Panc1 (cell line): ENCODE data around the gene CRABP1. TPM values are rescaled to one million over a fixed set of nuclear protein-coding genes. Genes with fewer than 3 reads are reported as not detected.

ENCODE experiments used
- ATAC-seq: fragments of 200-7000 bp; cut with Tn5 transposase; 2 replicates; pipeline ENCODE4 v1.9.1; 2020; ENCODE audit warnings: mild to moderate bottlenecking, moderate library complexity
- BruUV-seq: library from RNA; stranded (reverse); fragments of 400-500 nt; replicated peaks from 2 replicates; lab custom pipeline; 2021; lab: Mats Ljungman, UMichigan
- CTCF ChIA-PET: fragments of 300-600 bp; sonication (Branson Sonifier 250); formaldehyde crosslinking; loops from one replicate; lab custom pipeline; 2022; ENCODE audit warnings: antibody characterized with exemption; lab: Charles Lee
- POLR2A ChIA-PET: fragments of 300-600 bp; sonication (Branson Sonifier 250); formaldehyde crosslinking; loops from one replicate; lab custom pipeline; 2022; ENCODE audit warnings: antibody characterized with exemption; lab: Charles Lee
- DNase-seq: peaks from one replicate; pipeline ENCODE4 v3.0.0-alpha.2; 2010; ENCODE audit warnings: low read depth, low spot score
- H3K27ac ChIP-seq: 2 replicates; pipeline ENCODE4 v1.5.1; 2011; ENCODE audit warnings: mild to moderate bottlenecking, low read length, inconsistent platforms
- H3K27me3 ChIP-seq: fragments of 200-500 bp; sonication (Bioruptor generic); 2 replicates; pipeline ENCODE4 v1.6.0; 2014; ENCODE audit warnings: low read length, inconsistent platforms; ENCODE audit not compliant: control insufficient read depth, insufficient read depth
- H3K36me3 ChIP-seq: fragments of 200-500 bp; sonication (Bioruptor generic); 2 replicates; pipeline ENCODE4 v1.5.1; 2014; ENCODE audit warnings: inconsistent platforms, mild to moderate bottlenecking, low read length, moderate library complexity; ENCODE audit not compliant: control insufficient read depth, insufficient read depth
- H3K4me1 ChIP-seq: 2 replicates; pipeline ENCODE4 v1.5.1; 2011; ENCODE audit warnings: inconsistent platforms, mild to moderate bottlenecking, low read length, moderate library complexity; ENCODE audit not compliant: control insufficient read depth, insufficient read depth
- H3K4me3 ChIP-seq, 2 experiments: 2 replicates each; pipeline ENCODE4 v1.5.1; 2011 to 2012; ENCODE audit warnings: low read depth in 2 of 2, low read length in 2 of 2, mild to moderate bottlenecking in 2 of 2, inconsistent platforms in 1 of 2, moderate library complexity in 1 of 2
- H3K9me3 ChIP-seq: fragments of 200-500 bp; sonication (Bioruptor generic); 2 replicates; pipeline ENCODE4 v1.5.1; 2014; ENCODE audit warnings: low read depth, mild to moderate bottlenecking, inconsistent platforms, low read length, moderate library complexity; ENCODE audit not compliant: control insufficient read depth, insufficient read depth
- CTCF ChIP-seq: fragments of 450-650 bp; IDR thresholded peaks from 2 replicates; pipeline ENCODE4 v1.5.1; 2017; ENCODE audit warnings: mild to moderate bottlenecking
- POLR2AphosphoS5 ChIP-seq: IDR thresholded peaks from 2 replicates; pipeline ENCODE4 v1.6.1; 2012; ENCODE audit warnings: mild to moderate bottlenecking, low read depth, low read length, moderate library complexity
- REST ChIP-seq, 2 experiments: IDR thresholded peaks; 2 replicates each; pipeline ENCODE4 v1.6.1; 2011 to 2012; ENCODE audit warnings: low read depth in 2 of 2, control low read depth in 1 of 2, low read length in 1 of 2, mild to moderate bottlenecking in 1 of 2, moderate library complexity in 1 of 2; ENCODE audit not compliant: insufficient read depth in 1 of 2
- SIN3A ChIP-seq: IDR thresholded peaks from 2 replicates; pipeline ENCODE4 v1.6.1; 2012; ENCODE audit warnings: low read depth, mild to moderate bottlenecking, low read length, moderate library complexity, borderline replicate concordance; ENCODE audit not compliant: insufficient read depth
- TCF7L2 ChIP-seq: IDR thresholded peaks from 2 replicates; pipeline ENCODE4 v1.6.1; 2011; ENCODE audit warnings: mild to moderate bottlenecking, low read depth, low read length, inconsistent platforms
- in situ Hi-C: cut with HindIII; loops from 2 replicates; pipeline ENCODE4 v1.10.0; 2016; ENCODE audit warnings: low sequenced_read_pairs, low pct_unique_long_range_greater_than_20kb
- intact Hi-C: fragments of 100-400 bp; cut with micrococcal nuclease; formaldehyde crosslinking; loops from one replicate; pipeline ENCODE4 v1.10.0; 2022; ENCODE audit not compliant: unreplicated experiment
- total RNA-seq: library from RNA; stranded (reverse); gene quantifications from one replicate; pipeline ENCODE4 v1.2.1, GENCODE V29; 2021; ENCODE audit not compliant: unreplicated experiment

The CRABP1 gene
- total RNA-seq, 1 experiment from 2014 or later = 6.7 TPM

DNA sequence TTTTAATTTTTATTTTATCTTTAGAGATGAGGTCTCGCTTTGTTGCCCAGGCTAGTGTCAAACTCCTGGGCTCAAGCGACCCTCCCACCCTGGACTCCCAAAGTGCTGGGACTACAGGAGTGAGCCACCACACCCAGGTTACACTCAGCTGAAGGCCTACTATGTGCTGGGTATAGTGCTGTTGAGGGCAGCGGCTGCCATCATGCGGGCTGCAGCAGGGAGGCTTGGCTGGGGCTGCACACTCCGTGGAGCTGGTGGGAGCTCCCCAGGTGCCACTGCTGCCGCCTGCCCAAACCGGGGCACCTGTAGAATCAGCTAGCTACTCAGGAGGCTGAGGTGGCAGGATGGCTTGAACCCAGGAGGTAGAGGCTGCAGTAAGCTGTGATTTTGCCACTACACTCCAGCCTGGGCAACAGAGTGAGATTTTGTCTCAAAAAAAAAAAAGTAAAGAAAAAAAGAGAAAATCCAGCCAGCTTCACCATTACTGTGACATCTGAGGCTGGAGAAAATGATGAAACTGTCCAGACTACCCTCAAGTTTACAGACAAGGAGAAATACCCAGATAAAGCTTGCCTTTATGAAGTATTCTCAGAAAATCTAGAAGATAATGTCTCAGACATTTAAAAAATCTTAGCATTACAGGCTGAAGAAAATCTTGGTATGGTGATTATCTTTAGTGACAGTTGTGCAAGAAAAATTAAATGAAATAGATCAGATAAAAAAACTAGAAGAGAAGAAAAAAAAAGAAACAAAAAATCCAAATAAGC lies 42.1 kb downstream of the CRABP1 start:
- in situ Hi-C loops (no loop called here), intact Hi-C loops (no loop called here)
- Histone ChIP-seq H3K4me3 (no peak overlapping the region), H3K36me3 (no peaks in the 10 kb centered on the region), H3K4me1 (no peaks in the 10 kb centered on the region), H3K9me3 (no peaks in the 10 kb centered on the region), H3K27me3 (peaks cover 16% of the 10 kb centered on the region), H3K27ac (no peak overlapping the region)
- ChIA-PET POLR2A (no interaction called here), CTCF (no interaction called here)
- DNase-seq = no peak
- TF ChIP-seq TCF7L2 = no peak
- ATAC-seq = no peak
- no TSS peak for BruUV-seq

GRCh38 chr15:78384651-78385050 lies 44.5 kb downstream of the CRABP1 start:
- BruUV-seq = no TSS peak
- no peaks in the 10 kb centered on the region for H3K4me1 ChIP-seq
- CTCF ChIA-PET = no interaction called here
- POLR2A ChIA-PET = interaction anchor here (0.8 kb wide), 1 partner anchor 38 kb away, joined by 4 read pairs; no protein-coding TSS in a partner anchor
- H3K27me3 ChIP-seq = peaks cover 22% of the 10 kb centered on the region
- H3K4me3 ChIP-seq = no peak overlapping the region
- no peaks in the 10 kb centered on the region for H3K9me3 ChIP-seq
- H3K27ac ChIP-seq = no peak overlapping the region
- no peaks in the 10 kb centered on the region for H3K36me3 ChIP-seq
- intact Hi-C loops (no loop called here), in situ Hi-C loops (no loop called here)
- TF ChIP-seq POLR2AphosphoS5 (no peak), REST (IDR thresholded peaks at IDR 0.05; ENCODE audit: insufficient read depth in 1 of 2, low read depth in 2 of 2, low read length in 1 of 2) (no peak), TCF7L2 (no peak), CTCF (no peak), SIN3A (no peak)
- no peak for ATAC-seq
- DNase-seq = no peak
